ENCODE measurements around the gene PDLIM5. TPM values are rescaled to one million over a fixed set of nuclear protein-coding genes. Genes with fewer than 3 reads are reported as not detected.
A peak's percentile ranks its signal among the peaks of the same experiment; 100 is the strongest.
"Not testable (repeated sequence)": the region's sequence is repeated elsewhere in the genome, so short reads cannot be mapped to it uniquely, and the experiment has no call there.

Gene PDLIM5
- total RNA-seq, 1 donor from 2014 or later, result 82.9 TPM

GRCh38 chr4:94621491-94622080 lies 169.8 kb downstream of the PDLIM5 start:
- Histone ChIP-seq H3K4me3 (ENCODE audit: low read depth, low read length) (no peak overlapping the region), H3K27me3 (ENCODE audit: control insufficient read depth, insufficient read depth, low read length) (no peaks in the 10 kb centered on the region), H3K36me3 (ENCODE audit: control insufficient read depth, insufficient read depth, low read length) (peaks cover 11% of the 10 kb centered on the region)
- DNase-seq (ENCODE audit: low read depth), result peak; percentile 58
- no peak for FAIRE-seq
- peak; percentile 40 for TF ChIP-seq CTCF (IDR thresholded peaks at IDR 0.05; ENCODE audit: insufficient read depth, low read length, severe bottlenecking)

GRCh38 chr4:94623126-94623911 lies 171.6 kb downstream of the PDLIM5 start:
- no peaks in the 10 kb centered on the region for H3K27me3 ChIP-seq (ENCODE audit: control insufficient read depth, insufficient read depth, low read length)
- peaks cover 8% of the 10 kb centered on the region for H3K36me3 ChIP-seq (ENCODE audit: control insufficient read depth, insufficient read depth, low read length)
- FAIRE-seq (no peak), DNase-seq (ENCODE audit: low read depth) (no peak)
- no peak overlapping the region for H3K4me3 ChIP-seq (ENCODE audit: low read depth, low read length)
- no peak for TF ChIP-seq CTCF (IDR thresholded peaks at IDR 0.05; ENCODE audit: insufficient read depth, low read length, severe bottlenecking)

- no peak for TF ChIP-seq CTCF (IDR thresholded peaks at IDR 0.05; ENCODE audit: insufficient read depth, low read length, severe bottlenecking)
- no peaks in the 10 kb centered on the region for H3K27me3 ChIP-seq (ENCODE audit: control insufficient read depth, insufficient read depth, low read length)
- H3K36me3 ChIP-seq (ENCODE audit: control insufficient read depth, insufficient read depth, low read length), result peaks cover 6% of the 10 kb centered on the region
- FAIRE-seq, result no peak
- no peak for DNase-seq (ENCODE audit: low read depth)
- no peak overlapping the region for H3K4me3 ChIP-seq (ENCODE audit: low read depth, low read length)
Measured at GRCh38 chr4:94626942-94627341, 175.2 kb downstream of the PDLIM5 start.

- not testable (repeated sequence) for DNase-seq (ENCODE audit: low read depth); FAIRE-seq; H3K4me3 ChIP-seq (ENCODE audit: low read depth, low read length); H3K27me3 ChIP-seq (ENCODE audit: control insufficient read depth, insufficient read depth, low read length); H3K36me3 ChIP-seq (ENCODE audit: control insufficient read depth, insufficient read depth, low read length)
Measured at GRCh38 chr4:94629058-94629457, 177.3 kb downstream of the PDLIM5 start.

GRCh38 chr4:94629837-94630236 lies 178.1 kb downstream of the PDLIM5 start:
- TF ChIP-seq CTCF (IDR thresholded peaks at IDR 0.05; ENCODE audit: insufficient read depth, low read length, severe bottlenecking), result no peak
- peaks cover 3% of the 10 kb centered on the region for H3K36me3 ChIP-seq (ENCODE audit: control insufficient read depth, insufficient read depth, low read length)
- DNase-seq (ENCODE audit: low read depth), result no peak
- H3K4me3 ChIP-seq (ENCODE audit: low read depth, low read length), result no peak overlapping the region
- no peaks in the 10 kb centered on the region for H3K27me3 ChIP-seq (ENCODE audit: control insufficient read depth, insufficient read depth, low read length)
- no peak for FAIRE-seq

- no peak for DNase-seq (ENCODE audit: low read depth)
- H3K27me3 ChIP-seq (ENCODE audit: control insufficient read depth, insufficient read depth, low read length), result no peaks in the 10 kb centered on the region
- no peak for TF ChIP-seq CTCF (IDR thresholded peaks at IDR 0.05; ENCODE audit: insufficient read depth, low read length, severe bottlenecking)
- FAIRE-seq, result no peak
- H3K4me3 ChIP-seq (ENCODE audit: low read depth, low read length), result no peak overlapping the region
- peaks cover 3% of the 10 kb centered on the region for H3K36me3 ChIP-seq (ENCODE audit: control insufficient read depth, insufficient read depth, low read length)
Measured at GRCh38 chr4:94634271-94634670, 182.5 kb downstream of the PDLIM5 start.
